ENCODE measurements around the gene KLHDC8B. TPM values are rescaled to one million over a fixed set of nuclear protein-coding genes. Genes with fewer than 3 reads are reported as not detected.

KLHDC8B gene
- polyA plus RNA-seq (2012; ENCODE audit: insufficient read length, low read depth), result 40.3 TPM

GRCh38 chr3:49171119-49171774 lies at the start of gene KLHDC8B:
Gene KLHDC8B (plus strand): TSS chr3:49171598. CDS start chr3:49172770, 1,172 bp downstream.
- peak; percentile 27 for TF ChIP-seq FOXP2 (optimal IDR thresholded peaks at IDR 0.05; ENCODE audit: borderline replicate concordance, extremely low read depth, extremely low read length, insufficient read depth)
- no peak for TF ChIP-seq REST (IDR thresholded peaks at IDR 0.05; ENCODE audit: insufficient read depth in 1 of 2, low read depth in 2 of 2, low read length in 2 of 2)
- TF ChIP-seq TAF1 (IDR thresholded peaks at IDR 0.05; ENCODE audit: borderline replicate concordance, insufficient read depth, low read length), result peak; percentile 36; the same call in 1 of the 2 replicates
- peak; percentile 24; the same call in 1 of the 2 replicates for TF ChIP-seq POLR2AphosphoS5 (IDR thresholded peaks at IDR 0.05; ENCODE audit: low read depth, low read length)
- TF ChIP-seq SIN3A (IDR thresholded peaks at IDR 0.05; ENCODE audit: borderline replicate concordance, insufficient read depth, low read length), result 0 out of 2 replicates have a peak, but pooled peaks have one; percentile 34

GRCh38 chr3:49122022-49122421 lies 49.4 kb upstream of the KLHDC8B start:
- TF ChIP-seq FOXP2 (optimal IDR thresholded peaks at IDR 0.05; ENCODE audit: borderline replicate concordance, extremely low read depth, extremely low read length, insufficient read depth) (no peak), POLR2AphosphoS5 (IDR thresholded peaks at IDR 0.05; ENCODE audit: low read depth, low read length) (no peak), REST (IDR thresholded peaks at IDR 0.05; ENCODE audit: insufficient read depth in 1 of 2, low read depth in 2 of 2, low read length in 2 of 2) (no peak), SIN3A (IDR thresholded peaks at IDR 0.05; ENCODE audit: borderline replicate concordance, insufficient read depth, low read length) (no peak), TAF1 (IDR thresholded peaks at IDR 0.05; ENCODE audit: borderline replicate concordance, insufficient read depth, low read length) (no peak)

GRCh38 chr3:49122451-49122850 lies 48.9 kb upstream of the KLHDC8B start:
- TF ChIP-seq SIN3A (IDR thresholded peaks at IDR 0.05; ENCODE audit: borderline replicate concordance, insufficient read depth, low read length) (no peak), TAF1 (IDR thresholded peaks at IDR 0.05; ENCODE audit: borderline replicate concordance, insufficient read depth, low read length) (no peak), FOXP2 (optimal IDR thresholded peaks at IDR 0.05; ENCODE audit: borderline replicate concordance, extremely low read depth, extremely low read length, insufficient read depth) (no peak), REST (IDR thresholded peaks at IDR 0.05; ENCODE audit: insufficient read depth in 1 of 2, low read depth in 2 of 2, low read length in 2 of 2) (no peak), POLR2AphosphoS5 (IDR thresholded peaks at IDR 0.05; ENCODE audit: low read depth, low read length) (no peak)

DNA sequence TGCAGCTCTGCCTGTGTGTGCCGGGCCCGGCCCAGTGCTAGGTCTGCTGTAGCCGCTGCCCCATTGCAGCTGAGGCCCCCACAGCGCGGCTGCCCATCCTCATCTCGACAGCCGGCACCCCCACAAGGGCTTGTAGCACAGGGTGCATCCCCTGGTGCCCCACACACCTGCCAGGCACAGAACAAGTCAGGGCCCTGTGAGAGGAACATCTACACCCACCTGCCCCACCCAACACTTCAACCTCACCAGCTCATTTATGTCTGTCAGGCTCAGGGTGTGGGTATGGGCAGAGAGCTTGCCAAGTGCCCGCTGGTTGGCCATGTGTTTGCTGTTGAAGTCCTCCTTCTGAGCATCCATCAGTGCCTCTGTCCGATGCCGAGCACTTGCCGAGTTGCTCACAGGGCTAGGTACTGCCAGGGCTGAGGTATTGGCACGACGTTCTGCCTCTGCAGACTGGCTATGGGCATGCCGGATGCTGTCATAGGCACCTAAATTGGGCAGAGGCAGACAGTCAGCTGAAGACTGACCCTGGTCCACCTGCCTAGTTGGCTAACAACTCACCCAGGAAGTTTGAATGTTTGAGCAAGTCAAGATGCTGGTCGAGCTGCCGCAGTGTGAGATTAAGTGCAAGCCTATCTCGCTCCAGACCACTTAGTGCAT lies 48.4 kb upstream of the KLHDC8B start:
- TF ChIP-seq TAF1 (IDR thresholded peaks at IDR 0.05; ENCODE audit: borderline replicate concordance, insufficient read depth, low read length) (no peak), POLR2AphosphoS5 (IDR thresholded peaks at IDR 0.05; ENCODE audit: low read depth, low read length) (no peak), FOXP2 (optimal IDR thresholded peaks at IDR 0.05; ENCODE audit: borderline replicate concordance, extremely low read depth, extremely low read length, insufficient read depth) (no peak), REST (IDR thresholded peaks at IDR 0.05; ENCODE audit: insufficient read depth in 1 of 2, low read depth in 2 of 2, low read length in 2 of 2) (no peak), SIN3A (IDR thresholded peaks at IDR 0.05; ENCODE audit: borderline replicate concordance, insufficient read depth, low read length) (no peak)
